Epithelial cell of esophagus (primary cell): ENCODE measurements around the gene STK10.

ENCODE experiments used
- DNase-seq: peaks from one replicate; pipeline ENCODE4 v3.0.0; 2010; ENCODE audit warnings: low read depth
- H3K4me3 ChIP-seq: 2 replicates; pipeline ENCODE4 v1.5.1; 2011; ENCODE audit warnings: mild to moderate bottlenecking, low read length, control low read depth
- TF ChIP-seq, protein P1 (sequence below): IDR thresholded peaks from 2 replicates; pipeline ENCODE4 v1.5.1; 2011; ENCODE audit warnings: low read depth, mild to moderate bottlenecking, low read length, control low read depth, inconsistent platforms; ENCODE audit not compliant: insufficient read depth; ENCODE audit errors: missing control alignments

The STK10 gene

DNA sequence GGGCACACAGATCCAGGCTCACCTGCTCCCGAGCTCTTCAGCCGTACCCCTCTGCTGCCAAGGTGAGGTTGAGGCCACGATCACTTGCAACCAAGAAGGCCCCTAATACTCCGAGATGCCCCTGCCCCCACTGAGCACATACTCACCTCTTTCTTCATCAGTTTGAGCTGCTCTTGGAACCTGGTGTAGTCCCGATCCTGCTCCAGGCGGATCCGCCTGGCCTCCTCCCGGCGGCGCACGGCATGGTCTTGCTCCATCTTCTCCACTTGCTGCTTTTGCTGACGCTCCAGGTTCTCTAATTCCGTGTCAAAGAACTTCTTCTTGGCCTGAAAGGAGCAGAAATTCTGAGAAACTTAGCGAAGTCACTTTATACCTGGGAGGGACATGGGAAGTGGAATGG lies 105.8 kb downstream of the STK10 start:
- TF ChIP-seq, protein P1, sequence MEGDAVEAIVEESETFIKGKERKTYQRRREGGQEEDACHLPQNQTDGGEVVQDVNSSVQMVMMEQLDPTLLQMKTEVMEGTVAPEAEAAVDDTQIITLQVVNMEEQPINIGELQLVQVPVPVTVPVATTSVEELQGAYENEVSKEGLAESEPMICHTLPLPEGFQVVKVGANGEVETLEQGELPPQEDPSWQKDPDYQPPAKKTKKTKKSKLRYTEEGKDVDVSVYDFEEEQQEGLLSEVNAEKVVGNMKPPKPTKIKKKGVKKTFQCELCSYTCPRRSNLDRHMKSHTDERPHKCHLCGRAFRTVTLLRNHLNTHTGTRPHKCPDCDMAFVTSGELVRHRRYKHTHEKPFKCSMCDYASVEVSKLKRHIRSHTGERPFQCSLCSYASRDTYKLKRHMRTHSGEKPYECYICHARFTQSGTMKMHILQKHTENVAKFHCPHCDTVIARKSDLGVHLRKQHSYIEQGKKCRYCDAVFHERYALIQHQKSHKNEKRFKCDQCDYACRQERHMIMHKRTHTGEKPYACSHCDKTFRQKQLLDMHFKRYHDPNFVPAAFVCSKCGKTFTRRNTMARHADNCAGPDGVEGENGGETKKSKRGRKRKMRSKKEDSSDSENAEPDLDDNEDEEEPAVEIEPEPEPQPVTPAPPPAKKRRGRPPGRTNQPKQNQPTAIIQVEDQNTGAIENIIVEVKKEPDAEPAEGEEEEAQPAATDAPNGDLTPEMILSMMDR: no peak
- H3K4me3 ChIP-seq: no peak overlapping the region
- DNase-seq: no peak

DNA sequence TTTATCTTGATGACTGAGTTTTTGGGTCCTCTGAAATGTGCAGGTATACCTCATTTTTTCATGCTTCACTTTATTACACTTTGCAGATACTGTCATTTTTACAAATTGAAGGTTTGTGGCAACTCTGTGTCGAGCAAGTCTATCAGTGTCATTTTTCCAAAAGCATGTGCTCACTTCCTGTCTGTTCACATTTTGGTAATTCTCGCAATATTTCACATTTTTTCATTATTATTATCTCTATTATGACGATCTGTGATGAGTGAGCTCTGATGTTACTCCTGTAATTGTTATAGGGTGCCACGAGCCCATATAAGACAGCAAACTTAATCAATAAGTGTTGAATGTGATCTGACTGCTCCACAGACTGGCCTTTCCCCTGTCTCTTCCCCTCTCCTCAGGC lies 108.1 kb downstream of the STK10 start:
- TF ChIP-seq, protein P1: no peak
- no peak overlapping the region for H3K4me3 ChIP-seq
- DNase-seq: no peak

DNA sequence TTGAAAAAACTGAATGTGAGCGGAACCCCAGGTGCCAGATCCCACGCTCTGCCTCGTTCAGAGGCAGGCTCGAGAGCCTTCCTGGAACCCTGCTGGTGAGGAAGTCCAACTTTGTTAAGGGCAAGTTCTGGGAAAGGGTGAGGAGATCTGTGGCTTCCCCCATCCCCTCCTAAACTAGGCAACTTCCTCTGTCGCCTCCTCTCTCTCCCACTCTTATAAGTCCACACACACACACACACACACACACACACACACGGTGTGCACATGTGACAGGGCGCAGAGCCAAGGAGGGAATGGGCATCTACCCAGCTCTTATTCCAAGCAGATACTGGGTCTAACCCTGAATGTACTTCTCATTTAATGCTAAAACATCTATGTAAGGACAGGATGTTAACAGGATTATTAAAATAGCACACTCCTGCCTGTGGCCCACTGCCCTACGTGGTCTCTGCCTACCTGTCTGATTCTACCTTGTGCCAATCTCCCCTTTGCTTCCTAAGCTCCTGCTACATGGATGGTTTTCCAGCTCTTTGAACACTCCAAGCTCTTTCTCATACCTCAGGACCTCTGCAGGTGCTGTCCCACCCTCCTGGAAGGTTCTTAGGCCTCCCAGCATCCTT lies 109.2 kb downstream of the STK10 start:
- TF ChIP-seq, protein P1: no peak

DNA sequence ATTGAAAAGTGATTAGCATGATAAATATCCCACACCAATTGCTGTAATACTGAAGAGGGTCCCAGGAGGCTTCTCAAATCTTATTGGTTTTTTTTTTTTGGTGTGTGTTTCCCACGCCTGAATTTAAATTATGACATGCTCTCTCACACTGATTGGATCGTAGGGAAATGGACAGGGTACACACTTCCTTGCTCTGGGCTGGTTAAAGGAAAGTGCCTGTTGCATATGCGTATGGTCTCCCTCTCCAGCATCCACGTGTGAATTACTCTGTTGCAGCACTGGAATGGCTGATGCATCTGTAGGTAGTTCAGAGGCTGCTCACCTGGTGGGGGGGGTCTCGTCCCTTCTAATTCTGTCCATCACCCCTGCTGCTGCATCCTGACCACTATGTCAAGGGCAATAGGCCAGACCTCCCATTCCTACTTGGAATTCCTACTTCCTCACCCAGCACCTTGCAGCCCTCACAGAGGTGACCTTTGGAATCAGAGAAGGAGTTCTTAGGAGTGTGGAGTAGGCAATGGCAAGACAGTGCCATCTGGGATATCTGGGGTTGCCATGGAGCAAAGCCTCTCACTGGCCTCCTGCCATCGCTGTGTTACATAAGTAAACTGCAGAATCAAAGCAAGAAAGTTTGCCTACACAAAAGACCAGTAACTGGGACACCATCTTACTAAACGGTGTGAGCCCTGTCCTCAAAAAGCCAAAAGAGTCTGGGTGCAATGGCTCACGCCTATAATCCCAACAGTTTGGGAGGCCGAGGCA lies 110.2 kb downstream of the STK10 start:
- no peak for DNase-seq
- TF ChIP-seq, protein P1: no peak

More for the DNA sequence above, 109.2 kb downstream of the STK10 start:
- no peak for DNase-seq
- no peak overlapping the region for H3K4me3 ChIP-seq

DNA sequence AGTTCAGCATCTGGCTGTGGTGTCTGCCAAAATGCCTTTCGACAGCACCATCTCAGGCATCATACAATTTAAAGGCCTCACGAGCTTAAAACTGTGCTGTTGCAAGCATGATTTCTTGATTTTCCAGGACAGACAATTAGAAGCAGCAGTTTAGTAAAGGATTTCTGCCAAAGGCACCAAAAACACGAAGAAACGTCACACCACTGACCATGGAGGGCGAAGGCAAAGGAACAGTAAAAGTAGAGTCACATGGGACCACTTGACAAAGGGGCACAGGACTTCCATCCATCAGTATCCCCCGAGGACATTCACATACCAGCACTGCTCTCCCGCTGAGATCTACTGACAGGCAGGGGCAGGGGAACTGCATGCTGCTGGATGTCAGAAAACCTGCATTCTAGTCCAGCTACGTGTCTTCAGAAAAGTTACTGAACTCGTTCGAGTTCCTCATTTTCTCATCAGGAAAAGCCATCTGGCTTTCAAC lies 111.2 kb downstream of the STK10 start:
- H3K4me3 ChIP-seq: no peak overlapping the region
- TF ChIP-seq, protein P1: no peak
- no peak for DNase-seq

More for the DNA sequence above, 110.2 kb downstream of the STK10 start:
- H3K4me3 ChIP-seq: no peak overlapping the region

DNA sequence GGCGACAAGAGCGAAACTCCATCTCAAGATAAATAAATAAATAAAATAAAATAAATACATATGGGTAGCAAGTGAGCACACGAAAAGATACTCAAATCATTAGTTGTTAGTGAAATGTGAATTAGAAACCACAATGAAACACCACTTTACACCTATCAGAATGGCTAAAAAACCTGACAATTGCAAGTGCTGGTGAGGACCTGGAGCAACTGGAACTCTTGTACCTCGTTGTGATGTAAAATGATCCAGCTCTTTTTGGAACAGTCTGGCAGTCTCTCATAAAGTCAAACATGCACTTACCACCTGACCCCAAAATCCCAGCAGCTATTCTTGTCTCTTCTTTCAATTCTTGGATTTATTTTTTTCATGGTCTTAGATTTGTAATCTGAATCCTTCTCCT lies 112.4 kb downstream of the STK10 start:
- TF ChIP-seq, protein P1: no peak
- no peak for DNase-seq

More for the DNA sequence above, 112.4 kb downstream of the STK10 start:
- no peak overlapping the region for H3K4me3 ChIP-seq
